HG03064 (cell line): ENCODE data around the gene GNAS-AS1.

Experiments
- ATAC-seq: cut with Tn5 transposase; IDR thresholded peaks from one replicate; pipeline ENCODE4 v1.9.1; 2021; ENCODE audit warnings: low read depth; ENCODE audit not compliant: unreplicated experiment

The GNAS-AS1 gene

GRCh38 chr20:58813369-58813768 is 37.3 kb downstream of the GNAS-AS1 start:
- ATAC-seq = no peak

GRCh38 chr20:58811334-58811733 is 39.4 kb downstream of the GNAS-AS1 start:
- ATAC-seq = no peak

DNA sequence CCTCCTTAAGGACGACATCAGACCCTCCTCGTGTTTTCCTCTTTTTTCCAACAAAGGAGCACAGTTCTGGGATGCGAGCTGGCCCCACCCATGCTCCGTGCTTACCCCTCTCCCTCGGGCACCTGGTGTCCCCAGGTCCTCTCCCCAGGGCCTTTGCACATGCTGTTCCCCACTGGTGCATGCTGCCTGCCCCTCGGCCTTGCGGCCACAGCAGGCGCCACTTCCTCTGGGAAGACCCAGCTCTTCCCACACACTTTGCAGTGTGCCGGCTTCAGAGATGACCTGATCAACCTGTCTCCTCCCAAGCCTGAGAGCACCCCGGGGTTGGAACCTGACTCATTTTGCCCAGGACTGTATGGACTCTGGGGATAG is 39.8 kb downstream of the GNAS-AS1 start:
- ATAC-seq = no peak

DNA sequence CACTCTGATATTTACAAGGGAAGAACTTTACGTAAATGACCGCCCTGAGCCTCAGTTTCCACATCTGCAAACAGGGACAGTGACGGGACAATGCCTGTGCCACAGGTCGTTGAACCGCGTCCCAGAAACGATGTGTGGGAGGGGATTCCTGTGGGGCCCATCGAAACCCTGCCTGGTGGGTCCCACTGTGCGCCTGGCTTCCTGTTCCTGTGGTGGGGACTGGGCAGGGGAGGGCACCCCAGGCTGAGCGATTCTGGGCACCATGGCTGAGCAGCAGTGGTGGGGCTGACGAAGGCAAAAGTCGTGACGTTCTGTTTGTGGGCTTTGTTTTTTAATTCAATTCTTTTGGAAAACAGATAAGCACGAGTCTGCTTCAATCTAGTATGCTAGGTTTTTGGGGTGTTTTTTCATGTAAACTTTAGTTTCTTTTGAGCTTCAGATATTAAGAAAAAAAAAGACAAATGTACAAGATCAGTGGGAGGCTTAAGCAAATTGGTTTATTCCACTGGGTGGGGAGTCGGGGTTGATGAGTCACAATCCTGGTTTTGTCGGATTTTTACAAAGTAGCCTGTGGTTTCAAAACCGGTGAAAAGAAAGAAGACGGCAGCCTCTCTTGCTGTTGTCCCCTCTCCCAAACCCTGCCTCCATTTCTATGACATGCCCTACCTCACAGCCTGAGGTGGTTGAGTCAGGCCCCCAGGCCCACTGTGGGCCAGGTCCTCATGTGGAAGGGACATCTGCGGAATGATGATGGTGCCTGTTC is 40.4 kb downstream of the GNAS-AS1 start:
- no peak for ATAC-seq

GRCh38 chr20:58808271-58809046 is 42.2 kb downstream of the GNAS-AS1 start:
- no peak for ATAC-seq

DNA sequence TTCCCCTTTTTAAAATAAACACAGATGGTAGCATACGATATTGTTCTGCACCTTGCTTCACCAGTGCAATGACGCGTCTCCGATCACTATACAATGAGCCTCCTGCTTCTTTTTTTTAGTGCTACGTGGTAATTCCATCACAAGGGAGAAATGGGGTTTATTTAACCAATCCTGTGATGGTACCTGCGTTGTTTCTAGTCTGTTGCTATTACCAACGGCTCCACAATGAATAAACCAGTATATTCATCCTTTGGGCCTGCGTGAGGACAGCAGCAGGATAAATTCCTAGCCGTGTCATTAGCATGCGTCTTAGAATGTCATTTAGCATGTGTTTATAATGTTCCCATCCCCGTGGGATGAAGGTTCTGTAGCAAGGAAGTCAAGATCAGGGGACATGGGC is 42.9 kb downstream of the GNAS-AS1 start:
- no peak for ATAC-seq

GRCh38 chr20:58803533-58803932 is 47.2 kb downstream of the GNAS-AS1 start:
- ATAC-seq = no peak

- no peak for ATAC-seq
Measured at GRCh38 chr20:58802061-58802460, 48.6 kb downstream of the GNAS-AS1 start.

DNA sequence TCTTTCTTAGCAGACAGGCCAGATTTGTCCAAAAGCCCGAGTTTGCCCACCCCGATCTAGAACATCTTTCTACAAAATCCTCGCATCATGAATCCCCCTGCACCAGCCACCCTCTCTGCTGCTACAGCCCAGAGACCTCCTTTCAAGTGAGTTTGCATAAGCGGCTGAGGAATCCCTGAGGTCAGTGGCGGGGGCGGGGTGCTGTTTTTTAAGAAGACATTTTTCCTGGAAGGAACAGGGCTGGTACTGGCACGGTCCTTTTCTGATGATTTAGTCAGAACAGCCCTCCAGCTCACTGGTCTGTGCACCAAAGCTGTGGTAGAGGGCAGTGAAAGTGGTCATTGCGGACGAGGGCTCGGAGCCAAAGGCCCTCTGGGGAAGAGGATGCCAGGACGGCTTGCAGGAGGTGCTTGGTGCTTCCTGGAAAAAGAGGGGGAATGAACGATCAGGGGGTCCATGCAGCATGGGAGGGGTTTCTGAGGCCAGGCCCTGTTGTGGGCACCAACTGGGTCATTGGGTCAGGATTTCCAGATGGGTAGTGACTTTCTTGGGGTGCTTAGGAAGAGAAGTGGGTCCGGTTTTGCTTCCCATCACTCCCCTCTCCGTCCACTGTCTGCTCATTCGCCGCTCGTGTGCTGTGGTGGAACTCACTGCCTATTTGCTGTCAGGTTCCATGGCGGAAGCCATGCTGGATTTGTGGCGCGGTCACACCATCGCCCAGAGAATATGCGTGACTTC is 50.4 kb downstream of the GNAS-AS1 start:
- ATAC-seq = no peak

- ATAC-seq = no peak
Measured at GRCh38 chr20:58797371-58798338, 53.0 kb downstream of the GNAS-AS1 start.

GRCh38 chr20:58795923-58796245 is 54.8 kb downstream of the GNAS-AS1 start:
- no peak for ATAC-seq

DNA sequence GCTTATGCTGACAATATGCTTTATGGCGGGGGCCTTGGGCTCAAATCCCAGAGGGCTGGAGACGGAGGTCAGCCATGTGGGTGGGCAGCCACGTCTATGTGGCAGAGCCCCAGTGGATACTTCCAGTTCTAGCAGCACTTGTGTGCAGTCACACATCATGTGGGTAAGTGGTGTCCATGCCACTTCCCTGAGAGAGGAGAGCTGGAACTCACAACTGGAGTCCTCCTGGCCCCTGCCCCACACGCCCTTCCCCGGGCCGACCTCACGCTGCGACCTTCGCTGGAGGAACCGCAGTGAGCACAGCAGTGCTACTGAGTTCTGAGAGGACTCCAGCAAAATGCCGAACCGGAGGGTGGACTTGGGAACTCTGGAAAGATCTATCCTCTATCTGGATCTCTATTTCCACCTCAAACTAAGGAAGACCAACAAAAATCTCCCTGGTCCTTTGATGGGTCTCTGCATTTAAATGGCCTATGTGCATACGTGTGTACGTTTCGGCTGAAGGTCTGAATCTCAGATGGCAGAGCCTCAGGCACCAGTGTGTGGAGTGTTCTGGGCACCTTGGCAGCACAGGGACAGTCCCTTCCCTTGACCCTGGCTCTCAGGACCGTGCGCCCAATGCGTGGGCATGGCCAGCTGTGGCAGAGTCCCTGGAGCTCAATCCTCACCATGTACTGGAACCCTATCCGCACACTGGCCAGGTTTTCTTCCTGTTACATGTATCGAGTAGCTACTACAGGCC is 55.4 kb downstream of the GNAS-AS1 start:
- ATAC-seq = no peak

DNA sequence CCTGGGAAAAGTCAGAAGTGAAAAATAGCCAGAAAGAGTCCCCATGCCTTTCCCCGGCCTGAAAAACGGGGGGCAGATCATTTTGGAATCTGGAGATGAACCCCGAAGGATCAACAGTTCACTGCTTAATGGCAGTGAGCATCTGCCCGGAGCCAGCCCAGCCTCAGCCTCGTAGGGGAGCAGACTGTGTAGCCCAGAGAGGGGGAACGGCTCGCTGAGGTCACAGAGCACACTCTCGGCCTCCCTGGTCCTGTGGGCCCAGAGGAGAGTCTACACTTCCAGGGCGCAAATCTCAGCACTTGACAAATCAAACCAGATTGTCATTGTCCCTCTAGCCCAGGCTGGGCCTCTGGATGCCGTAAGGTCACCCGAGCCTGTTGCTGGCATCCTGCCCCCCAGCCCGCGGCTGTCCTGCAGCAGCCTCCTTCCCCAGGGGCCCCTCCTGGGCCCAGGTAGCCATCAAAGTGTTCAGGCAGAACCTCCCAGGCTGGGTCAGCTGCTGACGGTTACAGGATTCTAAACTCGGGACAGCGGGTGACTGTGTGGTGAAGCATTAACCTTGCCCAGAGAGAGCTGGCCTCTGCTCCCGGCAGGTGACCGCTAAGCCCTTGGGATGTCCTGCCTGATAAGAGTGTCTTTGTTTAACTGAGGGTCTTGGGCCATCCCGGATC is 56.1 kb downstream of the GNAS-AS1 start:
- no peak for ATAC-seq

GRCh38 chr20:58793512-58794420 is 56.9 kb downstream of the GNAS-AS1 start:
- no peak for ATAC-seq

- no peak for ATAC-seq
Measured at GRCh38 chr20:58792426-58792825, 58.3 kb downstream of the GNAS-AS1 start.

DNA sequence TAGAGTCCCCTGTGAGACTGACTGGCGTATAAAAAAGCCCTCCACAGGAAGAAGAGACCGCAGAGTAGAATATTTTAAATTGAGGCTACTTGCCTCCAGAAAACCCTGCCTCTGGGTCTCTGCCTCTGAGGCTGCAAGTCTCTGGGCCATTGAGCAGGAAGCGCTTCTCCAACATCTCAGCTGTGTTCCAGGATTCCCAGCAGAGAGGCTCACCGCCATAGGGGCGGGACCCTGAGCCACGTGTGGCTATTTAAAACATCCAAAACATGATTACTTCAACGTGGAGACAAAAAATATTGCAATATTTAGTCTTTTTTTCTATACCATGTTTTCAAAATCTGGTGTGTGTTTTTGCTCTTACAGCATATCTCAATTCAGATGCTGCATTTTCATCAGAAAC is 59.4 kb downstream of the GNAS-AS1 start:
- no peak for ATAC-seq

- no peak for ATAC-seq
Measured at GRCh38 chr20:58790454-58790853, 60.2 kb downstream of the GNAS-AS1 start.

DNA sequence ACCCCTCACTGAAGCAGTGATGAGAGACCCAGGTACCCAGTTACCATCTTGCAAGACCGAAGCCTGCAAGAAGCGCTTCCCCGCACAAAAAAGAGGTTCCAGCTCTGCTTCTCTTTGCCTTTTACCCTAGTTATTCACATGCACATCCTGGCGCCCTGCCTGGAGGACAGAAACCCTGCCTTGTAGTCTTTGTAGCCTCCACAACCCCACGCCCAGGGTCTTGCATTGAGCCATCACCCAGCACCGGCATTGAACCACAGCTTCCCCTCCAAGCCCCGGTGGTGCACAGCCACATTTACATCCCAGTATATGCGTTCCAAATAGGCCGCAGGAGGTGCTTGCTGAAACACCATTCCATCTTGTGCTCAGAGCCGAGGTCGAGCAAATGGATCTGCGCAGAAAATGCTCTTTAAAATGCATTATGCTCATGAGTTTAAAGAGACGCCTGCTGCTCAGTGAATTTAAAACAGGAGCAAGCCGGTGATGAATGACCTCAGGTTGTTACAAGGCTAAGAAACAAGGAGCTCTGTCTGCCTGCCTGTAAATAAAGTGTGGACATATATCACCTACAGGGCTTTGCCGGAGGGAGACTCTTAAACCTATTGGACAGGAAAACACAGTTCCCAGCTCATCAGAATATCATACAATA is 61.7 kb downstream of the GNAS-AS1 start:
- ATAC-seq = no peak
